Stimulated activated CD4-positive, alpha-beta T cell treated with anti-CD3 and anti-CD28 coated beads, Interleukin-4, amount 100 ng/mL, for 48 hours (primary cell): Measurements from ENCODE around the gene OBSCN.

Experiments
- DNase-seq, 2 donors: peaks; one replicate each; pipeline ENCODE4 v3.0.0-alpha.2; 2020; ENCODE audit warnings: low read depth in 2 of 2

Gene OBSCN

GRCh38 chr1:228207851-228208821 lies at the start of gene OBSCN:
Gene OBSCN (plus strand): TSS chr1:228208044. CDS start chr1:228211784, 3,740 bp downstream.
- DNase-seq, result no peak

GRCh38 chr1:228158151-228159007 lies 49.5 kb upstream of the OBSCN start:
- DNase-seq, result no peak

- no peak for DNase-seq
Measured at GRCh38 chr1:228159008-228159665, 48.7 kb upstream of the OBSCN start.

- no peak for DNase-seq
Measured at GRCh38 chr1:228160201-228160761, 47.6 kb upstream of the OBSCN start.

GRCh38 chr1:228161362-228161761 lies 46.5 kb upstream of the OBSCN start:
- DNase-seq, result no peak

- no peak for DNase-seq
Measured at GRCh38 chr1:228161866-228162265, 46.0 kb upstream of the OBSCN start.

GRCh38 chr1:228162286-228163006 lies 45.4 kb upstream of the OBSCN start:
- DNase-seq, result no peak

GRCh38 chr1:228163007-228163753 lies 44.7 kb upstream of the OBSCN start:
- no peak for DNase-seq

- no peak for DNase-seq
Measured at GRCh38 chr1:228163776-228164519, 43.9 kb upstream of the OBSCN start.

GRCh38 chr1:228164561-228165371 lies 43.1 kb upstream of the OBSCN start:
- DNase-seq, result no peak

- peak; percentile 99 for DNase-seq
Measured at GRCh38 chr1:228165372-228166169, 42.3 kb upstream of the OBSCN start, which contains the start of gene IBA57. Gene IBA57 (plus strand): TSS chr1:228165804. CDS start chr1:228165817, 13 bp downstream.

GRCh38 chr1:228166170-228166936 lies 41.5 kb upstream of the OBSCN start:
- DNase-seq, result peak; percentile 36 to 40

GRCh38 chr1:228168563-228169270 lies 39.1 kb upstream of the OBSCN start:
- no peak for DNase-seq

- DNase-seq, result no peak
Measured at GRCh38 chr1:228169345-228169744, 38.5 kb upstream of the OBSCN start.

GRCh38 chr1:228170666-228171065 lies 37.2 kb upstream of the OBSCN start:
- DNase-seq, result no peak

GRCh38 chr1:228171221-228171891 lies 36.5 kb upstream of the OBSCN start:
- no peak for DNase-seq
